K562 (cell line): ENCODE results near the gene DYNLT3. TPM values are rescaled to one million over a fixed set of nuclear protein-coding genes. Genes with fewer than 3 reads are reported as not detected.
A peak's percentile ranks its signal among the peaks of the same experiment; 100 is the strongest.

Experiments used
- ATAC-seq: fragments of 200-7000 bp; cut with Tn5 transposase; 3 replicates; pipeline ENCODE4 v1.9.1; 2020; ENCODE audit warnings: moderate library complexity
- BruUV-seq: library from RNA; stranded (reverse); fragments of 400-500 nt; replicated peaks from 2 replicates; lab custom pipeline; 2021; lab: Mats Ljungman, UMichigan
- CTCF ChIA-PET: fragments of 300-600 bp; formaldehyde crosslinking; extraction: SDS; loops from one replicate; lab custom pipeline; 2021; ENCODE audit warnings: low intra/inter-chr PET ratio; lab: Yijun Ruan, JAX
- POLR2A ChIA-PET: fragments of 300-600, 350-650 bp; sonication (Branson Sonifier 250); formaldehyde crosslinking; extraction: SDS; loops from one replicate; lab custom pipeline; 2021; ENCODE audit warnings: antibody characterized with exemption, inconsistent platforms; lab: Yijun Ruan, JAX
- DNase-seq, 4 experiments: peaks; one replicate each; pipeline versions ENCODE4 v3.0.0 to v3.0.0-alpha.2; 2011 to 2018; ENCODE audit warnings: low spot score in 3 of 4, mixed read lengths in 3 of 4; ENCODE audit errors: extremely low read depth in 1 of 4
- FAIRE-seq: peaks from 2 replicates; lab custom pipeline; 2011; peaks lifted over from hg19 to GRCh38; lab: Jason Lieb, UNC
- H2AFZ ChIP-seq: 2 replicates; pipeline ENCODE4 v1.6.0; 2011; ENCODE audit warnings: low read depth, low read length, control low read depth, inconsistent platforms
- H3K27ac ChIP-seq: fragments of 200-600 bp; 3 replicates; pipeline ENCODE4 v1.8.0; 2011; ENCODE audit warnings: low read depth, mild to moderate bottlenecking, control low read depth, inconsistent platforms, low read length, moderate library complexity, mixed read lengths; ENCODE audit errors: extremely low read depth
- H3K27me3 ChIP-seq, 2 experiments: fragments of 300-600 bp in 1 of 2; 2 replicates in 1 of 2; 3 replicates in 1 of 2; pipeline versions ENCODE4 v1.6.0 to v1.8.0; 2011; ENCODE audit warnings: inconsistent platforms in 2 of 2, low read length in 2 of 2, mild to moderate bottlenecking in 1 of 2, mixed read lengths in 1 of 2, moderate library complexity in 1 of 2; ENCODE audit not compliant: control insufficient read depth in 2 of 2, insufficient read depth in 2 of 2
- H3K36me3 ChIP-seq: fragments of 300-600 bp; 3 replicates; pipeline ENCODE4 v1.8.0; 2011; ENCODE audit warnings: mild to moderate bottlenecking, low read length, inconsistent platforms; ENCODE audit not compliant: control insufficient read depth, insufficient read depth
- H3K4me1 ChIP-seq, 2 experiments: fragments of 200-600 bp in 1 of 2; replicated peaks in 1 of 2; 2 replicates in 1 of 2; 3 replicates in 1 of 2; pipeline versions ENCODE4 v1.5.1 to v1.8.0; 2011; ENCODE audit warnings: inconsistent platforms in 2 of 2, low read length in 2 of 2, mild to moderate bottlenecking in 1 of 2, mixed read lengths in 1 of 2, moderate library complexity in 1 of 2; ENCODE audit not compliant: control insufficient read depth in 2 of 2, insufficient read depth in 2 of 2
- H3K4me2 ChIP-seq: 2 replicates; pipeline ENCODE4 v1.6.1; 2011; ENCODE audit warnings: low read length, control low read depth, inconsistent platforms, mixed read lengths; ENCODE audit not compliant: insufficient read depth
- H3K4me3 ChIP-seq: fragments of 200-600 bp; sonication (generic), shearing (Covaris generic); 2 replicates; pipeline ENCODE4 v1.5.1; 2016; ENCODE audit warnings: control low read depth, inconsistent platforms
- H3K79me2 ChIP-seq: fragments of 200-600 bp; 3 replicates; pipeline ENCODE4 v1.8.0; 2011; ENCODE audit warnings: low read length, inconsistent platforms; ENCODE audit not compliant: control insufficient read depth, insufficient read depth
- H3K9ac ChIP-seq, 2 experiments: 2 replicates each; pipeline versions ENCODE4 v1.6.0 to v1.6.1; 2011; ENCODE audit warnings: low read depth in 2 of 2, low read length in 2 of 2, control low read depth in 1 of 2, inconsistent platforms in 1 of 2, mild to moderate bottlenecking in 1 of 2, mixed read lengths in 1 of 2; ENCODE audit not compliant: insufficient read depth in 1 of 2
- H3K9me1 ChIP-seq: one replicate; pipeline ENCODE4 v1.6.0; 2011; ENCODE audit warnings: inconsistent platforms, mild to moderate bottlenecking, low read length, moderate library complexity; ENCODE audit not compliant: control insufficient read depth, insufficient read depth
- H3K9me3 ChIP-seq: replicated peaks from 2 replicates; pipeline ENCODE4 v1.5.1; 2011; ENCODE audit warnings: low read depth, low read length, inconsistent platforms; ENCODE audit not compliant: control insufficient read depth, insufficient read depth
- H4K20me1 ChIP-seq: replicated peaks from 2 replicates; pipeline ENCODE4 v1.6.1; 2011; ENCODE audit warnings: low read length, inconsistent platforms, mixed read lengths; ENCODE audit not compliant: control insufficient read depth, insufficient read depth
- GATAD2A ChIP-seq: fragments of 450-650 bp; IDR thresholded peaks from 2 replicates; pipeline ENCODE4 v1.6.1; 2017
- ILF3 ChIP-seq: fragments of 450-650 bp; IDR thresholded peaks from 2 replicates; pipeline ENCODE4 v1.6.1; 2018; ENCODE audit warnings: antibody characterized with exemption, mild to moderate bottlenecking, moderate library complexity, borderline replicate concordance
- LEF1 ChIP-seq: fragments of 450-650 bp; IDR thresholded peaks from 2 replicates; pipeline ENCODE4 v1.6.1; 2016; ENCODE audit warnings: mild to moderate bottlenecking
- MEIS2 ChIP-seq: fragments of 450-650 bp; IDR thresholded peaks from 2 replicates; pipeline ENCODE4 v1.6.1; 2014; ENCODE audit warnings: mild to moderate bottlenecking; ENCODE audit not compliant: partially characterized antibody
- PHF21A ChIP-seq: fragments of 450-650 bp; IDR thresholded peaks from 2 replicates; pipeline ENCODE4 v1.6.1; 2017; ENCODE audit warnings: low read depth, borderline replicate concordance
- POU5F1 ChIP-seq: fragments of 150-350 bp; IDR thresholded peaks from 2 replicates; pipeline ENCODE4 v1.6.1; 2014; ENCODE audit warnings: borderline replicate concordance, low read length, low read depth, mild to moderate bottlenecking; ENCODE audit not compliant: partially characterized antibody
- PRPF4 ChIP-seq: fragments of 200-400 bp; formaldehyde crosslinking; IDR thresholded peaks from one replicate; pipeline ENCODE4 v1.6.1; 2017; ENCODE audit warnings: low read length, low read depth, mild to moderate bottlenecking; ENCODE audit not compliant: insufficient read depth, poor library complexity, severe bottlenecking
- WGBS: fragments of 100-300 bp; shearing (Covaris generic); methylation state at CpG from one replicate; pipeline ENCODE4 v1.1.6; 2016; ENCODE audit warnings: low coverage, mixed read lengths; ENCODE audit not compliant: insufficient coverage; ENCODE audit errors: missing lambda C conversion rate; 5-methylcytosine and 5-hydroxymethylcytosine counted together
- in situ Hi-C: fragments of 300-500 bp; cut with MboI; formaldehyde crosslinking; loops from 4 replicates; pipeline ENCODE4 v1.15.0; 2018; ENCODE audit warnings: inconsistent platforms, mixed read lengths
- intact Hi-C: fragments of 100-400 bp; cut with micrococcal nuclease; formaldehyde crosslinking; loops from 2 replicates; pipeline ENCODE4 v1.14.2; 2022
- polyA plus RNA-seq, 8 experiments: library from polyadenylated mRNA; depleted of rRNA in 4 of 8; stranded (reverse) in 5 of 8; unstranded in 3 of 8; fragments of >200 nt; fragmentation: Nextera tagmentation in 2 of 8; fragmentation: Illumina TruSeq in 1 of 8; extraction: Ambion mirVana in 2 of 8; extraction: Trizol in 1 of 8; gene quantifications; 2 replicates each; pipeline versions ENCODE4 v1.2.1 to v1.2.3, GENCODE V29; 2011 to 2014; ENCODE audit warnings: inconsistent platforms in 1 of 8, missing spikeins in 1 of 8
- total RNA-seq, 7 experiments: library from RNA; depleted of rRNA in 6 of 7; stranded (reverse); fragments of >200 nt in 6 of 7; fragmentation: Illumina TruSeq in 2 of 7; extraction: Trizol in 2 of 7; gene quantifications; 2 replicates each; pipeline versions ENCODE4 v1.2.1 to v1.2.3, GENCODE V29; 2011 to 2021; ENCODE audit warnings: low replicate concordance in 1 of 7
- TF ChIP-seq, protein P1 (sequence below), 2 experiments: fragments of 200-800 bp in 1 of 2; sonication (Bioruptor generic) in 1 of 2; sonication (generic) in 1 of 2; formaldehyde crosslinking in 1 of 2; IDR thresholded peaks in 1 of 2; conservative IDR thresholded peaks in 1 of 2; 2 replicates each; pipeline versions ENCODE4 v1.5.0 to v1.6.1; 2016 to 2020; ENCODE audit warnings: missing compliant biosample characterization in 1 of 2, missing genetic modification characterization in 1 of 2, missing genetic modification reagents in 1 of 2
- TF ChIP-seq, protein P2 (sequence below), 2 experiments: fragments of 450-650 bp in 1 of 2; sonication (generic) in 1 of 2; formaldehyde crosslinking in 1 of 2; IDR thresholded peaks; 2 replicates each; pipeline versions ENCODE4 v1.7.1 to v1.9.0; 2016 to 2022; ENCODE audit warnings: inconsistent platforms in 1 of 2, mild to moderate bottlenecking in 1 of 2, missing genetic modification reagents in 1 of 2

Gene DYNLT3
- total and polyA plus RNA-seq, 9 of the 15 experiments (the other 6 are each of a cell fraction or from before 2014, with no cell fraction given) = 4.5 to 17.5 (median 8.3) TPM

DNA sequence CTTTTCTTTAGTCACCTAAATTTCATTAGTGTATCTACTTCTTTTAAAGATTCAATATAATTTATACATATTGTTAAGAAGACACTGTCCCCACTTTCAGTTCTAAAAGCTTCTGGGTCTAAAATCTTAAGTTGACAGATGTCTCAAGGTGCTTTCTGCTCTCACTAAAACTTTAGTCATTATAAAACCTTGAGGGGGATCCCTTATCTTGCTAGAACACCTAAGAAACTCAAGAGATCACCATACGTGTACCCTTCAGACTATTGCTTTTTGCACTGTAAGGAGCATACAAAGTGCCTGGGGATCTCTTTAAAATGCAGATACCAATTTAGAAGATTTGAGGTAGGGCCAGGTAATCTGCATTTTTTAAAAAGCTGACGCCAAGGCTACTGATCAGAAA is 37.4 kb downstream of the DYNLT3 start (continued):
- no peak for TF ChIP-seq POU5F1
- TF ChIP-seq LEF1 = no peak
- no peak for TF ChIP-seq ILF3
- TF ChIP-seq, protein P1, sequence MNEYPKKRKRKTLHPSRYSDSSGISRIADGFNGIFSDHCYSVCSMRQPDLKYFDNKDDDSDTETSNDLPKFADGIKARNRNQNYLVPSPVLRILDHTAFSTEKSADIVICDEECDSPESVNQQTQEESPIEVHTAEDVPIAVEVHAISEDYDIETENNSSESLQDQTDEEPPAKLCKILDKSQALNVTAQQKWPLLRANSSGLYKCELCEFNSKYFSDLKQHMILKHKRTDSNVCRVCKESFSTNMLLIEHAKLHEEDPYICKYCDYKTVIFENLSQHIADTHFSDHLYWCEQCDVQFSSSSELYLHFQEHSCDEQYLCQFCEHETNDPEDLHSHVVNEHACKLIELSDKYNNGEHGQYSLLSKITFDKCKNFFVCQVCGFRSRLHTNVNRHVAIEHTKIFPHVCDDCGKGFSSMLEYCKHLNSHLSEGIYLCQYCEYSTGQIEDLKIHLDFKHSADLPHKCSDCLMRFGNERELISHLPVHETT (CRISPR knock-in tag; conservative IDR thresholded peaks at IDR 0.05 in 1 of 2, IDR thresholded peaks at IDR 0.05 in 1 of 2) = no peak
- TF ChIP-seq MEIS2 = no peak

DNA sequence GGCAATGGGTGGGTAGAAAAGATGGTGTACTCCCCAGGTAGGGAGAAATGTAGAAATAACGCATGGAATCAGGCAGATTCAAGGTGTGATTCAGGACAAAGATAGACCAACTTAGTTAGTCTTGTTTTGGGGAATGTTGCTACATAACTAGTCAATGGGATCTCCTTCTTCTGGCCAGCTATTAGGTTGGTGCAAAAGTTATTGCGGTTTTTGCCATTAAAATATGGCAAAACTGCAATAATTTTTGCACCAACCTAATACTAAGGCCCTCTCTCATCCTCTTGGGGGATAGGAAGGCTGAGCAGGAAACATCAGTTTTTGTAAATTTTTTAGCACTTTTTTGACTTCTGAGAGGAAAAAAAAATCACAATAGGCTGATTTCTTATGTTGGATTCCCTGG is 44.3 kb downstream of the DYNLT3 start:
- WGBS = 27% methylated on average over 2 of the region's 2 CpGs
- H4K20me1 ChIP-seq = no peaks in the 10 kb centered on the region
- FAIRE-seq = no peak
- TF ChIP-seq, protein P2, sequence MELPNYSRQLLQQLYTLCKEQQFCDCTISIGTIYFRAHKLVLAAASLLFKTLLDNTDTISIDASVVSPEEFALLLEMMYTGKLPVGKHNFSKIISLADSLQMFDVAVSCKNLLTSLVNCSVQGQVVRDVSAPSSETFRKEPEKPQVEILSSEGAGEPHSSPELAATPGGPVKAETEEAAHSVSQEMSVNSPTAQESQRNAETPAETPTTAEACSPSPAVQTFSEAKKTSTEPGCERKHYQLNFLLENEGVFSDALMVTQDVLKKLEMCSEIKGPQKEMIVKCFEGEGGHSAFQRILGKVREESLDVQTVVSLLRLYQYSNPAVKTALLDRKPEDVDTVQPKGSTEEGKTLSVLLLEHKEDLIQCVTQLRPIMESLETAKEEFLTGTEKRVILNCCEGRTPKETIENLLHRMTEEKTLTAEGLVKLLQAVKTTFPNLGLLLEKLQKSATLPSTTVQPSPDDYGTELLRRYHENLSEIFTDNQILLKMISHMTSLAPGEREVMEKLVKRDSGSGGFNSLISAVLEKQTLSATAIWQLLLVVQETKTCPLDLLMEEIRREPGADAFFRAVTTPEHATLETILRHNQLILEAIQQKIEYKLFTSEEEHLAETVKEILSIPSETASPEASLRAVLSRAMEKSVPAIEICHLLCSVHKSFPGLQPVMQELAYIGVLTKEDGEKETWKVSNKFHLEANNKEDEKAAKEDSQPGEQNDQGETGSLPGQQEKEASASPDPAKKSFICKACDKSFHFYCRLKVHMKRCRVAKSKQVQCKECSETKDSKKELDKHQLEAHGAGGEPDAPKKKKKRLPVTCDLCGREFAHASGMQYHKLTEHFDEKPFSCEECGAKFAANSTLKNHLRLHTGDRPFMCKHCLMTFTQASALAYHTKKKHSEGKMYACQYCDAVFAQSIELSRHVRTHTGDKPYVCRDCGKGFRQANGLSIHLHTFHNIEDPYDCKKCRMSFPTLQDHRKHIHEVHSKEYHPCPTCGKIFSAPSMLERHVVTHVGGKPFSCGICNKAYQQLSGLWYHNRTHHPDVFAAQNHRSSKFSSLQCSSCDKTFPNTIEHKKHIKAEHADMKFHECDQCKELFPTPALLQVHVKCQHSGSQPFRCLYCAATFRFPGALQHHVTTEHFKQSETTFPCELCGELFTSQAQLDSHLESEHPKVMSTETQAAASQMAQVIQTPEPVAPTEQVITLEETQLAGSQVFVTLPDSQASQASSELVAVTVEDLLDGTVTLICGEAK (IDR thresholded peaks at IDR 0.05) = peak; percentile 61
- TF ChIP-seq, protein P2 (CRISPR knock-in tag; IDR thresholded peaks at IDR 0.05) = no peak
- TF ChIP-seq PHF21A (no peak), GATAD2A (no peak), PRPF4 (no peak)
- DNase-seq = no peak
- CTCF ChIA-PET = no interaction called here
- H3K36me3 ChIP-seq = no peaks in the 10 kb centered on the region
- H3K4me3 ChIP-seq = no peak overlapping the region
- POLR2A ChIA-PET = no interaction called here
- no TSS peak for BruUV-seq
- no peak overlapping the region for H3K27ac ChIP-seq
- H3K79me2 ChIP-seq = no peaks in the 10 kb centered on the region
- in situ Hi-C loops = no loop called here
- no peaks in the 10 kb centered on the region for H3K9me3 ChIP-seq
- no peak overlapping the region for H2AFZ ChIP-seq
- H3K4me1 ChIP-seq = no peaks in the 10 kb centered on the region
- H3K9ac ChIP-seq = no peak overlapping the region
- no peak overlapping the region for H3K4me2 ChIP-seq
- no peaks in the 10 kb centered on the region for H3K9me1 ChIP-seq
- H3K27me3 ChIP-seq = no peaks in the 10 kb centered on the region
- no peak for ATAC-seq
- intact Hi-C loops = no loop called here
